A673 (cell line): Measurements from ENCODE around the gene SLC35A4. TPM values are rescaled to one million over a fixed set of nuclear protein-coding genes. Genes with fewer than 3 reads are reported as not detected.
A peak's percentile ranks its signal among the peaks of the same experiment; 100 is the strongest.

ENCODE experiments used
- BruUV-seq: library from RNA; stranded (reverse); fragments of 400-500 nt; replicated peaks from 2 replicates; lab custom pipeline; 2021; lab: Mats Ljungman, UMichigan
- CTCF ChIA-PET: fragments of 300-600 bp; sonication (Branson Sonifier 250); formaldehyde crosslinking; loops from one replicate; lab custom pipeline; 2022; ENCODE audit warnings: antibody characterized with exemption; lab: Charles Lee
- POLR2A ChIA-PET: fragments of 300-600 bp; sonication (Branson Sonifier 250); formaldehyde crosslinking; loops from one replicate; lab custom pipeline; 2022; ENCODE audit warnings: antibody characterized with exemption; ENCODE audit not compliant: low non-redundant PET; lab: Charles Lee
- DNase-seq: peaks from one replicate; pipeline ENCODE4 v3.0.0-alpha.2; 2015; ENCODE audit warnings: low spot score
- H3K27ac ChIP-seq: fragments of 200-600 bp; sonication (generic); 2 replicates; pipeline ENCODE4 v1.5.1; 2016; ENCODE audit warnings: mixed run types, low read depth, mild to moderate bottlenecking, mixed read lengths, antibody characterized with exemption, low read length; ENCODE audit not compliant: poor library complexity, severe bottlenecking
- H3K27me3 ChIP-seq: fragments of 200-600 bp; sonication (generic); replicated peaks from 2 replicates; pipeline ENCODE4 v1.6.1; 2017; ENCODE audit warnings: mixed run types, low read depth, mild to moderate bottlenecking, mixed read lengths, antibody characterized with exemption, low read length; ENCODE audit not compliant: insufficient read depth, poor library complexity
- H3K36me3 ChIP-seq: fragments of 200-600 bp; sonication (generic); 2 replicates; pipeline ENCODE4 v1.6.1; 2016; ENCODE audit warnings: mixed run types, mild to moderate bottlenecking, mixed read lengths, antibody characterized with exemption, low read length; ENCODE audit not compliant: insufficient read depth, poor library complexity, severe bottlenecking
- H3K4me1 ChIP-seq: fragments of 200-600 bp; sonication (generic); 2 replicates; pipeline ENCODE4 v1.6.1; 2017; ENCODE audit warnings: mixed run types, mild to moderate bottlenecking, mixed read lengths, antibody characterized with exemption, low read length; ENCODE audit not compliant: insufficient read depth, poor library complexity, severe bottlenecking
- H3K4me3 ChIP-seq: fragments of 200-600 bp; sonication (generic); 2 replicates; pipeline ENCODE4 v1.5.1; 2016; ENCODE audit warnings: low read depth, mixed run types, mild to moderate bottlenecking, mixed read lengths, low read length; ENCODE audit not compliant: poor library complexity, severe bottlenecking
- H3K9me3 ChIP-seq: fragments of 200-600 bp; sonication (generic); 2 replicates; pipeline ENCODE4 v1.6.1; 2016; ENCODE audit warnings: mixed run types, low read depth, mild to moderate bottlenecking, mixed read lengths, antibody characterized with exemption, low read length; ENCODE audit not compliant: poor library complexity, severe bottlenecking
- CTCF ChIP-seq: fragments of 300-800, 200-600 bp; sonication (generic); conservative IDR thresholded peaks from 2 replicates; pipeline ENCODE4 v1.5.1; 2017; ENCODE audit warnings: low read depth, mild to moderate bottlenecking, antibody characterized with exemption, low read length, moderate library complexity, mixed read lengths
- EZH2 ChIP-seq: fragments of 200-600 bp; sonication (generic); IDR thresholded peaks from 2 replicates; pipeline ENCODE4 v1.6.1; 2017; ENCODE audit warnings: borderline replicate concordance, low read depth, mild to moderate bottlenecking, mixed read lengths, antibody characterized with exemption, low read length; ENCODE audit not compliant: poor library complexity, severe bottlenecking
- intact Hi-C: fragments of 100-400 bp; cut with micrococcal nuclease; formaldehyde crosslinking; loops from one replicate; pipeline ENCODE4 v1.10.0; 2022; ENCODE audit not compliant: unreplicated experiment
- total RNA-seq: library from RNA; stranded (reverse); gene quantifications from 2 replicates; pipeline ENCODE4 v1.2.3, GENCODE V29; 2021

The SLC35A4 gene
- total RNA-seq, 1 experiment from 2014 or later: 99.6 TPM

- TSS peak; percentile 67 for BruUV-seq
- H3K9me3 ChIP-seq: no peaks in the 10 kb centered on the region
- ChIA-PET POLR2A (interaction anchor here (0.6 kb wide), 2 partner anchors 159 to 562 kb away, joined by 4 to 15 read pairs; no protein-coding TSS in a partner anchor), CTCF (no interaction called here)
- H3K27me3 ChIP-seq: no peaks in the 10 kb centered on the region
- H3K4me1 ChIP-seq: peaks cover 15% of the 10 kb centered on the region
- peak overlapping the region; percentile 66 for H3K4me3 ChIP-seq
- TF ChIP-seq EZH2: no peak
- TF ChIP-seq CTCF: no peak
- peaks cover 21% of the 10 kb centered on the region for H3K36me3 ChIP-seq
- peak overlapping the region; percentile 92 for H3K27ac ChIP-seq
- no peak for DNase-seq
- intact Hi-C loops: loop anchor here (5.0 kb wide), 1 partner anchor 74 kb away; the partner anchor contains the start of gene TMCO6
Observed at GRCh38 chr5:140563596-140563995, 1.0 kb upstream of the SLC35A4 start.

- no peak for DNase-seq
- intact Hi-C loops: no loop called here
- TF ChIP-seq EZH2 (no peak), CTCF (no peak)
- no peaks in the 10 kb centered on the region for H3K27me3 ChIP-seq
- BruUV-seq: TSS peak; percentile 80
- H3K36me3 ChIP-seq: peaks cover 21% of the 10 kb centered on the region
- peak overlapping the region; percentile 92 for H3K27ac ChIP-seq
- H3K4me3 ChIP-seq: peak overlapping the region; percentile 66
- ChIA-PET POLR2A (no interaction called here), CTCF (no interaction called here)
- H3K4me1 ChIP-seq: peaks cover 15% of the 10 kb centered on the region
- H3K9me3 ChIP-seq: no peaks in the 10 kb centered on the region
Observed at GRCh38 chr5:140565024-140565779, 574 bp downstream of the SLC35A4 start.

GRCh38 chr5:140565780-140566095 is 1.1 kb downstream of the SLC35A4 start:
- TF ChIP-seq CTCF: no peak
- TF ChIP-seq EZH2: no peak
- H3K27ac ChIP-seq: peak overlapping the region; percentile 92
- no peak for DNase-seq
- CTCF ChIA-PET: no interaction called here
- POLR2A ChIA-PET: no interaction called here
- peaks cover 15% of the 10 kb centered on the region for H3K4me1 ChIP-seq
- no peaks in the 10 kb centered on the region for H3K9me3 ChIP-seq
- peak overlapping the region; percentile 66 for H3K4me3 ChIP-seq
- no peaks in the 10 kb centered on the region for H3K27me3 ChIP-seq
- intact Hi-C loops: no loop called here
- no TSS peak for BruUV-seq
- peaks cover 21% of the 10 kb centered on the region for H3K36me3 ChIP-seq
